Gastrocnemius medialis (tissue), 4 donors: ENCODE data around the gene MRGPRX2. TPM values are rescaled to one million over a fixed set of nuclear protein-coding genes. Genes with fewer than 3 reads are reported as not detected.
A peak's percentile ranks its signal among the peaks of the same experiment; 100 is the strongest.

Experiments used
- ATAC-seq, 2 donors: fragments of 150-250 bp; one replicate each; pipeline ENCODE4 v1.9.1; 2016
- DNase-seq, 2 donors: peaks; one replicate each; pipeline ENCODE4 v3.0.0-alpha.2; 2019
- H3K27ac ChIP-seq, 4 donors: fragments of 200-600 bp; sonication (generic); 1 replicate in 1 of 4; 2 replicates in 3 of 4; pipeline ENCODE4 v1.5.1; 2016 to 2018; ENCODE audit warnings: mild to moderate bottlenecking in 2 of 4, moderate library complexity in 1 of 4
- H3K27me3 ChIP-seq, 3 donors: fragments of 200-600 bp; sonication (generic) in 2 of 3; 1 replicate in 1 of 3; 2 replicates in 2 of 3; pipeline versions ENCODE4 v1.5.1 to v1.6.0; 2016 to 2019; ENCODE audit warnings: mild to moderate bottlenecking in 1 of 3, moderate library complexity in 1 of 3
- H3K36me3 ChIP-seq, 2 donors: fragments of 200-600 bp; sonication (generic) in 1 of 2; one replicate each; pipeline ENCODE4 v1.5.1; 2017 to 2018
- H3K4me1 ChIP-seq, 2 donors: fragments of 200-600 bp; sonication (generic) in 1 of 2; one replicate each; pipeline ENCODE4 v1.5.1; 2016 to 2017; ENCODE audit warnings: mild to moderate bottlenecking in 2 of 2
- H3K4me3 ChIP-seq, 4 donors: fragments of 200-600 bp; sonication (generic) in 3 of 4; 1 replicate in 1 of 4; 2 replicates in 3 of 4; pipeline ENCODE4 v1.5.1; 2016 to 2019; ENCODE audit warnings: mild to moderate bottlenecking in 2 of 4
- H3K9me3 ChIP-seq, 3 donors: fragments of 200-600 bp; sonication (generic) in 2 of 3; 1 replicate in 1 of 3; 2 replicates in 2 of 3; pipeline ENCODE4 v1.5.1; 2016 to 2019
- CTCF ChIP-seq, 5 experiments: fragments of 450-650 bp in 3 of 5; fragments of 200-600 bp in 2 of 5; sonication (generic) in 2 of 5; IDR thresholded peaks in 4 of 5; conservative IDR thresholded peaks in 1 of 5; 1 replicate in 4 of 5; 2 replicates in 1 of 5; pipeline ENCODE4 v1.5.1; 2016 to 2019; ENCODE audit warnings: antibody characterized with exemption in 5 of 5, mild to moderate bottlenecking in 3 of 5, moderate library complexity in 3 of 5
- POLR2A ChIP-seq, 2 donors: fragments of 450-650 bp; IDR thresholded peaks; one replicate each; pipeline ENCODE4 v1.6.1; 2017; ENCODE audit warnings: antibody characterized with exemption in 2 of 2, mild to moderate bottlenecking in 2 of 2, moderate library complexity in 2 of 2
- in situ Hi-C, 4 donors: fragments of 200-750 bp; cut with MboI; loops; one replicate each; pipeline versions ENCODE4 v1.15.0 to v1.8.0; 2017; ENCODE audit warnings: low sequenced_read_pairs in 4 of 4
- intact Hi-C: fragments of 100-400 bp; cut with DNase I; formaldehyde crosslinking; loops from one replicate; pipeline ENCODE4 v1.15.1; 2023; ENCODE audit warnings: low total_unique reads
- total RNA-seq, 4 donors: library from RNA; depleted of rRNA; stranded (reverse); fragments of >200 nt; gene quantifications; one replicate each; pipeline versions ENCODE4 v1.1.0 to v1.2.3, GENCODE V29; 2016

MRGPRX2 gene
- total RNA-seq, 4 donors from 2014 or later: not detected

- in situ Hi-C loops (loop anchor here (5.0 to 25.0 kb wide), 3 partner anchors 471 to 664 kb away; no protein-coding TSS in a partner anchor), intact Hi-C loops (loop anchor here (10.0 kb wide), 2 partner anchors 91 to 671 kb away; no protein-coding TSS in a partner anchor)
- Histone ChIP-seq H3K9me3 (no peaks in the 10 kb centered on the region), H3K4me1 (no peaks in the 10 kb centered on the region), H3K27ac (no peak overlapping the region), H3K4me3 (no peak overlapping the region), H3K27me3 (no peaks in the 10 kb centered on the region), H3K36me3 (no peaks in the 10 kb centered on the region)
- no peak for DNase-seq
- no peak for ATAC-seq
- no peak for TF ChIP-seq CTCF (IDR thresholded peaks at IDR 0.05 in 4 of 5, conservative IDR thresholded peaks at IDR 0.05 in 1 of 5)
- no peak for TF ChIP-seq POLR2A (IDR thresholded peaks at IDR 0.05)
Observed at GRCh38 chr11:19073454-19074415, 13.2 kb upstream of the MRGPRX2 start.

- no peak overlapping the region for H3K27ac ChIP-seq
- ATAC-seq: no peak
- H3K9me3 ChIP-seq: no peaks in the 10 kb centered on the region
- no peaks in the 10 kb centered on the region for H3K4me1 ChIP-seq
- no peak overlapping the region for H3K4me3 ChIP-seq
- in situ Hi-C loops: loop anchor here (5.0 to 25.0 kb wide), 3 partner anchors 472 to 665 kb away; no protein-coding TSS in a partner anchor
- intact Hi-C loops: loop anchor here (10.0 kb wide), 2 partner anchors 92 to 672 kb away; no protein-coding TSS in a partner anchor
- no peak for DNase-seq
- no peaks in the 10 kb centered on the region for H3K27me3 ChIP-seq
- H3K36me3 ChIP-seq: no peaks in the 10 kb centered on the region
- TF ChIP-seq CTCF (IDR thresholded peaks at IDR 0.05 in 4 of 5, conservative IDR thresholded peaks at IDR 0.05 in 1 of 5): no peak
- TF ChIP-seq POLR2A (IDR thresholded peaks at IDR 0.05): no peak
Observed at GRCh38 chr11:19072464-19072863, 11.9 kb upstream of the MRGPRX2 start.

- intact Hi-C loops (loop anchor here (1.0 to 10.0 kb wide), 3 partner anchors 94 to 674 kb away; no protein-coding TSS in a partner anchor), in situ Hi-C loops (loop anchor here (5.0 to 25.0 kb wide), 3 partner anchors 474 to 666 kb away; no protein-coding TSS in a partner anchor)
- peak; percentile 16 to 39 for DNase-seq
- Histone ChIP-seq H3K9me3 (no peaks in the 10 kb centered on the region), H3K4me1 (no peaks in the 10 kb centered on the region), H3K27me3 (no peaks in the 10 kb centered on the region), H3K36me3 (no peaks in the 10 kb centered on the region), H3K27ac (no peak overlapping the region), H3K4me3 (peak overlapping the region in 3 of 4 donors; percentile 8 to 25 (median 9))
- TF ChIP-seq POLR2A (IDR thresholded peaks at IDR 0.05) (no peak), CTCF (IDR thresholded peaks at IDR 0.05 in 4 of 5, conservative IDR thresholded peaks at IDR 0.05 in 1 of 5) (peak; percentile 70 to 92 (median 84))
- peak; percentile 92 to 95 for ATAC-seq
Observed at GRCh38 chr11:19071255-19071654, 10.7 kb upstream of the MRGPRX2 start.

- H3K27me3 ChIP-seq: no peaks in the 10 kb centered on the region
- DNase-seq (no peak), ATAC-seq (no peak)
- H3K9me3 ChIP-seq: no peaks in the 10 kb centered on the region
- no peak for TF ChIP-seq POLR2A (IDR thresholded peaks at IDR 0.05)
- TF ChIP-seq CTCF (IDR thresholded peaks at IDR 0.05 in 4 of 5, conservative IDR thresholded peaks at IDR 0.05 in 1 of 5): no peak
- in situ Hi-C loops: loop anchor here in 1 of 4 donors (25.0 kb wide), 1 partner anchor 677 kb away; no protein-coding TSS in a partner anchor
- H3K36me3 ChIP-seq: no peaks in the 10 kb centered on the region
- no peaks in the 10 kb centered on the region for H3K4me1 ChIP-seq
- intact Hi-C loops: no loop called here
- no peak overlapping the region for H3K27ac ChIP-seq
- H3K4me3 ChIP-seq: no peak overlapping the region
Observed at GRCh38 chr11:19059833-19060232, 684 bp downstream of the MRGPRX2 start.
